GM13976 (cell line): ENCODE data around the gene TSC22D2.

Experiments used
- DNase-seq: peaks from one replicate; pipeline ENCODE4 v3.0.0; 2012; ENCODE audit warnings: low spot score
- CTCF ChIP-seq: IDR thresholded peaks from 2 replicates; pipeline ENCODE4 v1.5.1; 2012; ENCODE audit warnings: borderline replicate concordance, mild to moderate bottlenecking; ENCODE audit not compliant: insufficient read depth; ENCODE audit errors: extremely low read depth, missing control alignments, control extremely low read depth
- in situ Hi-C: fragments of 300-500 bp; cut with MboI; formaldehyde crosslinking; loops from one replicate; pipeline ENCODE4 v1.12.0; 2022; ENCODE audit warnings: low sequenced_read_pairs, mixed read lengths, inconsistent platforms; ENCODE audit not compliant: unreplicated experiment

Gene TSC22D2

DNA sequence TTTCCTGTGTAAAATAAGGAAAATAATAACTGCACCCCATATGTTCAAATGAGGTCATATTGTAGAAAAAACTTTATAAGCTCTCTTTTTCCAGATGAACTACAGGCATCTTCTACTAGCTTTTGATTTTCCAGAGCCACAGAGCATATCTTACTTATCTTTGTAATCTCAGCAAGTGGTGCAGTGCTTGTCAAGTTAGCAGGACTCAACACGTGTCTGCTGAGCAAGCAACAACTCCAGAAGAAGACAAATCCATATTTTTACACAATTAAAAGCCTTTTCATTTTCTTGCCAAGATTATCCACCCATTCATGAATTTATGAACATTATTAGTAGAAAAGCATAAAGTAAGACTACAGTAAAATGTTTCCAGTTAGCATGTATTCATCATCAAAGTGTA is 14.4 kb upstream of the TSC22D2 start:
- in situ Hi-C loops, result no loop called here

GRCh38 chr3:150394606-150395005 is 13.5 kb upstream of the TSC22D2 start:
- in situ Hi-C loops, result no loop called here
- no peak for DNase-seq
- no peak for TF ChIP-seq CTCF

More for the DNA sequence above, 14.4 kb upstream of the TSC22D2 start:
- TF ChIP-seq CTCF, result no peak
- no peak for DNase-seq

DNA sequence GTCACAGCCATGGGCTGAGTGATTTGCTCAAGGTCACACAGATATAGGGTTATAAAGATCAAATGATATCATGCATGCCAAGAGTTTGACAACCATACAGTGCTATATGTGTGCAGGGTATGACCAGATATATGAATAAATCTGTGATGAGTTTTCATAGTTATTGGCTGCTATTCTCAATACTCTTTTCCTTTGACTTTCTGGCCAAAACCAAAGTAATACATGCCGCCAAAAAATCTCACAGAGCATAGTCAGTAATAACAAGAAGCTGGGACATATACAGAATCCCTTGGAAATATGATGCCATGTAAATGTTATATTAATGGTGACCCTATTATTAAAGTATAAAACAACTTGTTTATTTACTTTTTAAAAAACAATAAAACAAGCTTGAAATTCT is 11.6 kb upstream of the TSC22D2 start:
- TF ChIP-seq CTCF, result no peak

GRCh38 chr3:150396956-150397550 is 11.0 kb upstream of the TSC22D2 start:
- TF ChIP-seq CTCF, result no peak
- in situ Hi-C loops, result no loop called here
- DNase-seq, result no peak

More for the DNA sequence above, 11.6 kb upstream of the TSC22D2 start:
- DNase-seq, result no peak
- in situ Hi-C loops, result no loop called here

GRCh38 chr3:150399060-150399459 is 9.0 kb upstream of the TSC22D2 start:
- TF ChIP-seq CTCF, result no peak
- no peak for DNase-seq
- in situ Hi-C loops, result no loop called here

DNA sequence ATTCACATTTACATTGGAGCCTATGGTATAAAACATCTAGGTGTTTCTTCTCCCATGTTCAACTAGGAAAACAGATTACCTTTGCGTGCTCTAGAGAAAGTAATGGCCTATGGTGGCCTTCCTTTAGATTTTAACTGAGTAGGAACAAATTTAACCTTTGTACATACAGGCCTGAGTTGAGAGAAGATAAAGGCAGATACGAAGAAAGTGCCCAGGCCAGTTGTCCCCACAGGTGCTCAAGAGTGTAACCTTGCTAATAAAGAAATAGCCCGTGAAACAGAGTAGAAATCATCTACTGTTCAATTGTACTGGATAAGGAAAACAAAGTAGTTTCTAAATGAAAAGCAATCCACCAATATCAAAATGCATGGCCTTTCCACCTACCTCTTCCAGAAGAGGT is 6.8 kb upstream of the TSC22D2 start:
- in situ Hi-C loops, result no loop called here
- no peak for TF ChIP-seq CTCF
- DNase-seq, result no peak
